ENCODE results near the gene DOCK4.

- no peak for TF ChIP-seq CTCF (IDR thresholded peaks at IDR 0.05; ENCODE audit: insufficient read depth, low read depth, low read length)
- no peak for TF ChIP-seq EZH2 (IDR thresholded peaks at IDR 0.05; ENCODE audit: insufficient read depth, low read length)
Measured at GRCh38 chr7:112121318-112121717, 84.9 kb downstream of the DOCK4 start.
